ENCODE data around the gene B4GALNT2. TPM values are rescaled to one million over a fixed set of nuclear protein-coding genes. Genes with fewer than 3 reads are reported as not detected.
A peak's percentile ranks its signal among the peaks of the same experiment; 100 is the strongest.
"Not testable (repeated sequence)": the region's sequence is repeated elsewhere in the genome, so short reads cannot be mapped to it uniquely, and the experiment has no call there.

B4GALNT2 gene
- total RNA-seq, 1 experiment from 2014 or later: not detected

GRCh38 chr17:49130891-49131290, 1.7 kb upstream of the B4GALNT2 start:
- no peak overlapping the region for H3K4me3 ChIP-seq (ENCODE audit: low read depth, low read length, poor library complexity, severe bottlenecking)
- intact Hi-C loops (cut with micrococcal nuclease; ENCODE audit: unreplicated experiment): no loop called here
- no peak for DNase-seq (ENCODE audit: low spot score)
- peaks cover 7% of the 10 kb centered on the region for H3K9me3 ChIP-seq (ENCODE audit: low read depth, low read length, poor library complexity, severe bottlenecking)
- no TSS peak for BruUV-seq (replicated peaks)
- TF ChIP-seq CTCF (conservative IDR thresholded peaks at IDR 0.05; ENCODE audit: low read depth, low read length): no peak
- TF ChIP-seq EZH2 (IDR thresholded peaks at IDR 0.05; ENCODE audit: borderline replicate concordance, low read depth, low read length, poor library complexity, severe bottlenecking): no peak
- no peak overlapping the region for H3K27ac ChIP-seq (ENCODE audit: low read depth, low read length, poor library complexity, severe bottlenecking)
- no peaks in the 10 kb centered on the region for H3K36me3 ChIP-seq (ENCODE audit: insufficient read depth, low read length, poor library complexity, severe bottlenecking)
- peaks cover 27% of the 10 kb centered on the region for H3K27me3 ChIP-seq (replicated peaks; ENCODE audit: insufficient read depth, low read depth, low read length, poor library complexity)
- ChIA-PET POLR2A (ENCODE audit: low non-redundant PET) (interaction anchor here (0.7 kb wide), 1 partner anchor 79 kb away, joined by 16 read pairs; no protein-coding TSS in a partner anchor), CTCF (interaction anchor here (0.6 kb wide), 1 partner anchor 18 kb away, joined by 3 read pairs; no protein-coding TSS in a partner anchor)
- H3K4me1 ChIP-seq (ENCODE audit: insufficient read depth, low read length, poor library complexity, severe bottlenecking): no peaks in the 10 kb centered on the region

GRCh38 chr17:49132317-49132698, 261 bp upstream of the B4GALNT2 start:
- intact Hi-C loops (cut with micrococcal nuclease; ENCODE audit: unreplicated experiment): no loop called here
- DNase-seq (ENCODE audit: low spot score): no peak
- peaks cover 27% of the 10 kb centered on the region for H3K27me3 ChIP-seq (replicated peaks; ENCODE audit: insufficient read depth, low read depth, low read length, poor library complexity)
- ChIA-PET POLR2A (ENCODE audit: low non-redundant PET) (no interaction called here), CTCF (no interaction called here)
- TF ChIP-seq CTCF (conservative IDR thresholded peaks at IDR 0.05; ENCODE audit: low read depth, low read length): no peak
- no peaks in the 10 kb centered on the region for H3K4me1 ChIP-seq (ENCODE audit: insufficient read depth, low read length, poor library complexity, severe bottlenecking)
- H3K36me3 ChIP-seq (ENCODE audit: insufficient read depth, low read length, poor library complexity, severe bottlenecking): no peaks in the 10 kb centered on the region
- peak overlapping the region; percentile 45 for H3K4me3 ChIP-seq (ENCODE audit: low read depth, low read length, poor library complexity, severe bottlenecking)
- peaks cover 7% of the 10 kb centered on the region for H3K9me3 ChIP-seq (ENCODE audit: low read depth, low read length, poor library complexity, severe bottlenecking)
- no TSS peak for BruUV-seq (replicated peaks)
- H3K27ac ChIP-seq (ENCODE audit: low read depth, low read length, poor library complexity, severe bottlenecking): no peak overlapping the region

GRCh38 chr17:49136335-49136734, 3.8 kb downstream of the B4GALNT2 start:
- H3K27ac ChIP-seq (ENCODE audit: low read depth, low read length, poor library complexity, severe bottlenecking): no peak overlapping the region
- TF ChIP-seq CTCF (conservative IDR thresholded peaks at IDR 0.05; ENCODE audit: low read depth, low read length) (no peak), EZH2 (IDR thresholded peaks at IDR 0.05; ENCODE audit: borderline replicate concordance, low read depth, low read length, poor library complexity, severe bottlenecking) (no peak)
- intact Hi-C loops (cut with micrococcal nuclease; ENCODE audit: unreplicated experiment): no loop called here
- no peaks in the 10 kb centered on the region for H3K9me3 ChIP-seq (ENCODE audit: low read depth, low read length, poor library complexity, severe bottlenecking)
- POLR2A ChIA-PET (ENCODE audit: low non-redundant PET): no interaction called here
- no peaks in the 10 kb centered on the region for H3K36me3 ChIP-seq (ENCODE audit: insufficient read depth, low read length, poor library complexity, severe bottlenecking)
- no peaks in the 10 kb centered on the region for H3K4me1 ChIP-seq (ENCODE audit: insufficient read depth, low read length, poor library complexity, severe bottlenecking)
- DNase-seq (ENCODE audit: low spot score): no peak
- H3K4me3 ChIP-seq (ENCODE audit: low read depth, low read length, poor library complexity, severe bottlenecking): no peak overlapping the region
- peaks cover 25% of the 10 kb centered on the region for H3K27me3 ChIP-seq (replicated peaks; ENCODE audit: insufficient read depth, low read depth, low read length, poor library complexity)
- CTCF ChIA-PET: no interaction called here
- BruUV-seq (replicated peaks): no TSS peak

GRCh38 chr17:49145654-49146053, 13.1 kb downstream of the B4GALNT2 start:
- intact Hi-C loops (cut with micrococcal nuclease; ENCODE audit: unreplicated experiment); DNase-seq (ENCODE audit: low spot score); H3K27me3 ChIP-seq (replicated peaks; ENCODE audit: insufficient read depth, low read depth, low read length, poor library complexity); H3K4me1 ChIP-seq (ENCODE audit: insufficient read depth, low read length, poor library complexity, severe bottlenecking); H3K36me3 ChIP-seq (ENCODE audit: insufficient read depth, low read length, poor library complexity, severe bottlenecking); BruUV-seq (replicated peaks); POLR2A ChIA-PET (ENCODE audit: low non-redundant PET); H3K9me3 ChIP-seq (ENCODE audit: low read depth, low read length, poor library complexity, severe bottlenecking); H3K4me3 ChIP-seq (ENCODE audit: low read depth, low read length, poor library complexity, severe bottlenecking); CTCF ChIA-PET; H3K27ac ChIP-seq (ENCODE audit: low read depth, low read length, poor library complexity, severe bottlenecking): not testable (repeated sequence)
